Measurements from ENCODE around the gene MYH16.
"Not testable (repeated sequence)": the region's sequence is repeated elsewhere in the genome, so short reads cannot be mapped to it uniquely, and the experiment has no call there.

The MYH16 gene

DNA sequence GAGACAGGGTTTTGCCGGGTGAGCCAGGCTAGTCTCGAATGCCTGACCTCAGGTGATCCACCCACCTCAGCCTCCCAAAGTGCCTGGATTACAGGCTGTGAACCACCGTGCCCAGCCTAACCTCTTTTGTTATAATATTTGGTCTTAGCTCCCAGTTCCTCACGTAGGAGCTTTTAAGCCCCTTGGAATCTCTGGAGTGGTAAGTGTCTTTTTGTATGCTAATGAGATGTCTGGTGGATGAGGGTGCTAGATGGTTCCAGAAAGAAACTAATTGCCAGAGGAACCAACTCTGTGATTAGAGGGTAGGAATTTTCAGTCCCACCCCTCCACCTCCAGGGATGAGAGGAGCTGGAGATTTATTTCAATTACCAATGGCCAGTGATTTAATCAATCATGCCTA lies 47.7 kb downstream of the MYH16 start:
- no peaks in the 10 kb centered on the region for H3K36me3 ChIP-seq
- no peak for TF ChIP-seq Cebpa-rat (IDR thresholded peaks at IDR 0.05)
- H4K20me1 ChIP-seq = no peaks in the 10 kb centered on the region

DNA sequence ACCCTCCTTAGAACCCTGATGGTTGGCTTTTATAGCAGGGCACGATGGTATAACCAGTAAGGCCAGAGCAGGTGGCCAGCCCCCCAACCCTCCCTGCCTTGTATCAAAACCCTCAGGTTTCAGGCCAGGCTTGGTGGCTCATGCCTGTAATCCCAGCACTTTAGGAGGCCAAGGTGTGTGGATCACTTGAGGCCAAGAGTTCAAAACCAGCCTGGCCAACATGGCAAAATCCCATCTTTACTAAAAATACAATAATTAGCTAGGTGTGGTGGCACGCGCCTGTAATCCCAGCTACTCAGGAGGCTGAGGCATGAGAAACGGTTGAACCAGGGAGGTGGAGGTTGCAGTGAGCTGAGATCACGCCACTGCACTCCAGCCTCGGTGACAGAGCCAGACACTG lies 50.0 kb downstream of the MYH16 start:
- peaks cover 25% of the 10 kb centered on the region for H3K4me1 ChIP-seq
- H3K36me3 ChIP-seq, H3K9ac ChIP-seq, H3K9me3 ChIP-seq, H3K4me2 ChIP-seq, H3K27me3 ChIP-seq, H3K27ac ChIP-seq, H3K4me3 ChIP-seq: not testable (repeated sequence)
- H4K20me1 ChIP-seq = peaks cover 19% of the 10 kb centered on the region

More for the DNA sequence above, 47.7 kb downstream of the MYH16 start:
- Histone ChIP-seq H3K27ac (no peak overlapping the region), H3K4me1 (peaks cover 13% of the 10 kb centered on the region), H3K4me3 (no peak overlapping the region), H3K9me3 (no peaks in the 10 kb centered on the region), H3K4me2 (no peak overlapping the region), H3K27me3 (no peaks in the 10 kb centered on the region), H3K9ac (no peak overlapping the region)

DNA sequence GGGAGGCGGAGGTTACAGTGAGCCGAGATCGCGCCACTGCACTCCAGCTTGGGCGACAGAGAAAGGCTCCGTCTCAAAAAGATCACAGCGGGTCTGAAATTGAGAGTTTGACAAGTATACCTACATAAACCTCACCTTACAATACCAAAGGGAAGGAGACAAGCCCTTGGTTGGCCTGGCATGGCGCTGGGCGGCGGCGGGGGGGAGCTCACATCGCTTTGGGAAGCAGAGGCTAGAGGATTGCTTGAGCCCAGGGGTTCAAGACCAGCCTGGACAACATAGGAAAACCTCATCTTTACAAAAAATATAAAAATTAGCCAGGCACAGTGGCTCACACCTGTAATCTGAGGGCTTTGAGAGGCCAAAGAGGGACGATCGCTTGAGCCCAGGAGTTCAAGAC lies 51.9 kb downstream of the MYH16 start:
- Histone ChIP-seq H3K4me2 (peak overlapping the region; percentile 89), H4K20me1 (peaks cover 38% of the 10 kb centered on the region), H3K4me1 (peaks cover 40% of the 10 kb centered on the region), H3K27me3 (no peaks in the 10 kb centered on the region), H3K36me3 (peaks cover 9% of the 10 kb centered on the region; the same call in 1 of the 2 replicates), H3K9me3 (no peaks in the 10 kb centered on the region), H3K4me3 (peak overlapping the region; percentile 84), H3K27ac (peak overlapping the region; percentile 83), H3K9ac (peak overlapping the region; percentile 90)
- TF ChIP-seq Cebpa-rat (IDR thresholded peaks at IDR 0.05) = no peak

DNA sequence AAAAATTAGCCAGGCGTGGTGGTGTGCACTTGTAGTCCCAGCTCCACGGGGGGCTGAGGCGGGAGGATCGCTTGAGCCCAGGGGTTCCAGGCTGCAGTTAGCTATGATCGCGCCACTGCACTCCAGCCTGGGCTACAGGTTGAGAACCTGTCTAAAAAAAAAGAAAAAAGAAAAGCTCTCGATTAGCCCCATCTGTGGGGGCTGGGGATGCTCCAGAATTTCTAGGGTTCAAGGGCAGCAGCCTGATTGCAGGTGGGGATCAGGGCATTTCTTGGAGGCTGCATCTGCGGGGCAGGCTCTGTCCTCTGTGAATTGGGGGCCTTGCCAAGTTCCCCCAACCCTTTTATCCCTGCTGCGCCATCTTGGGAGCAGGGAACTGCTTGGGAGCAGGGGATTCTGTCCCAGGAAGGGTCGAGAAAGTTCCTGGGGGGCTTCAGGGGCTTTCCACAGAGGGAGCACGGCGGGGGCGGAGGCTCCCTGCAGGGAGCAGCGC lies 52.4 kb downstream of the MYH16 start:
- H3K4me2 ChIP-seq = peak overlapping the region; percentile 89
- H3K4me1 ChIP-seq = peaks cover 40% of the 10 kb centered on the region
- peak overlapping the region; percentile 83 for H3K27ac ChIP-seq
- peaks cover 43% of the 10 kb centered on the region for H4K20me1 ChIP-seq
- H3K4me3 ChIP-seq = peak overlapping the region; percentile 84
- peak overlapping the region; percentile 90 for H3K9ac ChIP-seq
- peaks cover 9% of the 10 kb centered on the region; the same call in 1 of the 2 replicates for H3K36me3 ChIP-seq
- TF ChIP-seq Cebpa-rat (IDR thresholded peaks at IDR 0.05) = no peak
- no peaks in the 10 kb centered on the region for H3K27me3 ChIP-seq
- H3K9me3 ChIP-seq = no peaks in the 10 kb centered on the region

DNA sequence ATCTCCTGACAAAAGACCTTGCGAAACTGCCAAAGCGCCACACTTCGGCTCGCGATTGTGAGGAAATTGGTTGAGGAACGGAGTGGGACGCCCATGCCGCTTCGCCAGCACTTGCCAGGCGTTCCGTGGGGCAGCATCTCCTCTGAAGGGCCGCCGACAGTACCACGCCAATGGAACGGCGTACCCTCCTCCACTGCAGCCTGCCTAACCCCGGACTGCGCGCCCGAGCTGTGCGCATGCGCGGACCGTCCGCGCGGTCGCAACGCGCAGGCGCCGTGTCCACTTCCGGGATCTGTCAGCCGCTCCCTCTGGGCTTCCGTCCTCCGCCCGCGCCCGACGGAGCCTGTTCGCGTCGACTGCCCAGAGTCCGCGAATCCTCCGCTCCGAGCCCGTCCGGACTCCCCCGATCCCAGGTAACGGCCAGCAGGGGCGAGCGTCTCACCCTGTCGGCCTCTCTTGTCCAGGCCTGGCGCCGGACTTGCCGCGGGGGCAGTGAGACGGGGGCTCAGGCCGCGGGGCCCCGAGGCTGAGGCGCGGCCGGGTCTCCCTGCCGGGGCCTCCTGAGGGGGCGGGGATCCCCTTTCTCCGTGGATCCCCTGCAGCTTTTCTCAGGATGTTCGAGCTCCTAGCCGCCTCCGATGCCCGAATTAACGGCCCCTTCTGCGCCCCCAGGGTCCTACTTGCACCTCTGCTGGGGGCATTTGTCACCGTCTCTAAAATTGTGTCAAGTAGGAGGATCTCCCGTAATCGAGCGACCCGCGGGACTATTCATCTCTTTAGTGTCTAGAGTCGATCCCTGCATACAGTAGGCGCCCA lies 53.2 kb downstream of the MYH16 start, which contains the start of gene ARPC1A:
ARPC1A (plus strand) TSS at position 307 of the 816 bp plus-strand sequence. CDS start 7,456 bp downstream, outside the sequence.
- TF ChIP-seq Cebpa-rat (IDR thresholded peaks at IDR 0.05) = no peak
- Histone ChIP-seq H3K36me3 (peaks cover 15% of the 10 kb centered on the region; the same call in 1 of the 2 replicates), H3K4me1 (peaks cover 40% of the 10 kb centered on the region), H3K9ac (peak within 1 kb of the TSS; percentile 90), H3K4me2 (peak within 1 kb of the TSS; percentile 89), H3K4me3 (peak within 1 kb of the TSS; percentile 84), H3K9me3 (no peaks in the 10 kb centered on the region), H3K27me3 (no peaks in the 10 kb centered on the region), H4K20me1 (peaks cover 50% of the 10 kb centered on the region), H3K27ac (peak within 1 kb of the TSS; percentile 83)

DNA sequence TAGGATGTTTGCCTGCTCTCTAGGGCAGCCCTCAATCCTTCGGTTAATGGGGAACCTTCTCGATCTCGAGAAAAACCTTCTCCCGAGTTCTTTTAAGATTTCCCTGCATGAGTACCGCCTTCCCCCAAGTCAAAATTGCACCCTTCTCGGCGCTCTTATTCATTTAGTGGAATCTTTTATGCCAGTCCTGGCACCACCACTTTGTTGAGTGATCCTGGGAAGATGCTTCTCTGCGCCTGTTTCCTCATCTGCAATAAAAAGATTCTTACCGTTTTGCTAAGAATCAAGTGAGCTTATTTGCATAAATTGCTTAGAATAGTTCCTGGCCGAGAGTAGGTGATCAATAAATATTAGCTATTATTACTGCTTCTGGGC lies 53.8 kb downstream of the MYH16 start:
- peaks cover 56% of the 10 kb centered on the region for H4K20me1 ChIP-seq
- no peak for TF ChIP-seq Cebpa-rat (IDR thresholded peaks at IDR 0.05)
- peak overlapping the region; percentile 83 for H3K27ac ChIP-seq

DNA sequence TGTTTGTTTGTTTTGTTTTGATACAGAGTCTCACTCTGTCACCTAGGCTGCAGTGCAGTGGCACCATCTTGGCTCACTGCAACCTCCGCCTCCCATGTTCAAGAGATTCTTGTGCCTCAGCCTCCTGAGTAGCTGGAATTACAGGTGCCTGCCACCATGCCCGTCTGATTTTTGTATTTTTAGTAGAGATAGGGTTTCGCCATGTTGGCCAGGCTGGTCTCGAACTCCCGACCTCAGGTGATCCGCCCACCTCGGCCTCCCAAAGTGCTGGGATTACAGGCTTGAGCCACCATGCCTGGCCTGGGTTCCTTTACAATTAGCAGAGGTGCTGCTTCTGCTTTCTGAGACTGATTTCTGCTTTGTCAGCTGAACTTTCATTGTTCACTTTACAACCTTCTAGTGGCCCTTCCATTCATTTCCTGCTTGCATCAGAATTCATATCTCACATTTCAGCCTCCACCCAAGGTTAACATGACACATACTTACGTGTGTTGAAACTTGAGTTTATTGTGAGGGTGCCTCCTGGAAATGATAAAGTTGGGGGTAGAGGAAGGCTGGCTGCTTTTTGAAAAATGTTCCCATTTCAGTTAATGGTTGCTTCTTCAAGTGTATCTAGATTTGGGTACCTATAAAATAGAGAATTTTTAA lies 57.8 kb downstream of the MYH16 start:
- peaks cover 97% of the 10 kb centered on the region for H4K20me1 ChIP-seq
- not testable (repeated sequence) for H3K27ac ChIP-seq, H3K27me3 ChIP-seq, H3K9ac ChIP-seq, H3K4me3 ChIP-seq, H3K4me2 ChIP-seq, H3K9me3 ChIP-seq
- peaks cover 27% of the 10 kb centered on the region for H3K4me1 ChIP-seq
- H3K36me3 ChIP-seq = peaks cover 61% of the 10 kb centered on the region

More for the DNA sequence above, 53.8 kb downstream of the MYH16 start:
- Histone ChIP-seq H3K9ac (peak overlapping the region; percentile 90), H3K4me2 (peak overlapping the region; percentile 89), H3K27me3 (no peaks in the 10 kb centered on the region), H3K4me1 (peaks cover 40% of the 10 kb centered on the region), H3K9me3 (no peaks in the 10 kb centered on the region), H3K36me3 (peaks cover 20% of the 10 kb centered on the region; the same call in 1 of the 2 replicates), H3K4me3 (peak overlapping the region; percentile 84)

DNA sequence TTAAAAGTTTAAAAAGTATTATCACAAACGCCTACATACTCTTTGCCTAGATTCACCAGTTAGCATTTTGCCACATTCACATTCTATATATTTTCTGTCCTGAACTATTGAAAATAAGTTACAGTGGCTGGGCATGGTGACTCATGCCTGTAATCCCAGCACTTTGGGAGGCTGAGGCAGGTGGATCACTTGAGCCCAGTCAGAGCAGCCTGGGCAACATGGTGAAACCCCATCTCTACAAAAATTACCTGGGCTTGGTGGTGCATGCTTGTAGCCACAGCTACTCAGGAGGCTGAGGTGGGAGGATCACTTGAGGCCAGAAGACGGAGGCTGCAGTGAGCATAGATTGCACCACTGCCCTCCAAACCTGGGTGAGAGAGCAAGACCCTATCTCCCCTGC lies 58.4 kb downstream of the MYH16 start:
- peaks cover 27% of the 10 kb centered on the region for H3K4me1 ChIP-seq
- H3K9ac ChIP-seq = no peak overlapping the region
- no peak overlapping the region for H3K4me2 ChIP-seq
- H4K20me1 ChIP-seq = peaks cover 99% of the 10 kb centered on the region
- TF ChIP-seq Cebpa-rat (IDR thresholded peaks at IDR 0.05) = no peak
- no peak overlapping the region for H3K27ac ChIP-seq
- no peaks in the 10 kb centered on the region for H3K9me3 ChIP-seq
- H3K27me3 ChIP-seq = no peaks in the 10 kb centered on the region
- H3K4me3 ChIP-seq = no peak overlapping the region
- H3K36me3 ChIP-seq = peaks cover 66% of the 10 kb centered on the region

DNA sequence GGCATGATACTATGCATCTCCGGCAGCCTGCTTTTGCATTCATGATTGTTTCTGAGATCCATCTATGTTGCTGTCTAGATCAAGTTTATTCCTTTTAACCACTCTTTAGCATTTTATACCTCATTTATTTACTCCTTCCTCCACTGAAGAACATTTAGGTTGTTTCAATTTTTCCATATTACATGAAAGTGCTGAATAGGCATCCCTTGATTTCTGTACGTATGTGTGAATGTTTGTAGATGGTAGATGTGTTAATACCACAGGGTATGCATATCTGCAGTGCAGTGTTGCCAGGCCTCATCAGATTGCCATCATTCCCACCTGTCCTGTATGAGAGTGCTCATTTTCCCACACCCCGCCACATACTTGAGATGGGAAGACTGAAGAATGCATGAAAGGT lies 67.0 kb downstream of the MYH16 start:
- peaks cover 98% of the 10 kb centered on the region for H3K36me3 ChIP-seq
- H3K4me3 ChIP-seq = no peak overlapping the region
- no peak for TF ChIP-seq Cebpa-rat (IDR thresholded peaks at IDR 0.05)

DNA sequence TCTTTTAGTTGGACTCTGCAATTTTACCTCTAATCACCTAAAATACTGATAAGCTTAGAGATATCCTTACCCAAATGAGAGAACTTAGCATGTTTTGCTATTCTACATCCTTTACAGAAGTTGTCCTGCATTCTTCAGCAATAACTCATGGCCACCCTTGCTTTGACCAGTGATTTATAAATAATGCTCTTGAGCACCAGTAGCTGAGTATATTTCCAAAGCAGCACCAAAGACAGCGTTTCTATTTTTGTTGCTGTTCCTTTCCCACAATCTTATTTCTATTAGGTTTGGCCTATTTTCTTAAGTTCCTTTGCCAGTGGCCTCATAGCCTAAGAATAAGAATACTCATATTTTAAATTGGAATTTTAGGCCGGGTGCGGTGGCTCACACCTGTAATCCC lies 68.0 kb downstream of the MYH16 start:
- Histone ChIP-seq H3K27ac (no peak overlapping the region), H3K4me1 (no peaks in the 10 kb centered on the region), H3K9me3 (no peaks in the 10 kb centered on the region), H3K4me3 (no peak overlapping the region), H3K36me3 (peaks cover 98% of the 10 kb centered on the region), H4K20me1 (peaks cover 49% of the 10 kb centered on the region), H3K4me2 (no peak overlapping the region), H3K27me3 (no peaks in the 10 kb centered on the region), H3K9ac (no peak overlapping the region)
- TF ChIP-seq Cebpa-rat (IDR thresholded peaks at IDR 0.05) = no peak

More for the DNA sequence above, 67.0 kb downstream of the MYH16 start:
- peaks cover 60% of the 10 kb centered on the region for H4K20me1 ChIP-seq
- H3K9ac ChIP-seq = no peak overlapping the region
- H3K27ac ChIP-seq = no peak overlapping the region
- no peaks in the 10 kb centered on the region for H3K9me3 ChIP-seq
- H3K4me1 ChIP-seq = no peaks in the 10 kb centered on the region
- H3K27me3 ChIP-seq = no peaks in the 10 kb centered on the region
- H3K4me2 ChIP-seq = no peak overlapping the region
